Fibroblast of villous mesenchyme (primary cell): Measurements from ENCODE around the gene IGSF9. TPM values are rescaled to one million over a fixed set of nuclear protein-coding genes. Genes with fewer than 3 reads are reported as not detected.

Source experiments
- DNase-seq: peaks from one replicate; pipeline ENCODE4 v3.0.0-alpha.2; 2010; ENCODE audit warnings: low read depth
- H3K4me3 ChIP-seq: 2 replicates; pipeline ENCODE4 v1.5.1; 2011; ENCODE audit warnings: low read depth, mild to moderate bottlenecking, low read length
- CTCF ChIP-seq: IDR thresholded peaks from 2 replicates; pipeline ENCODE4 v1.5.1; 2012; ENCODE audit warnings: low read depth, mild to moderate bottlenecking, low read length; ENCODE audit not compliant: insufficient read depth
- total RNA-seq: library from RNA; depleted of rRNA; stranded (reverse); fragments of >200 nt; gene quantifications from 2 replicates; pipeline ENCODE4 v1.2.3, GENCODE V29; 2012

Gene IGSF9
- total RNA-seq, 1 donor = not detected

DNA sequence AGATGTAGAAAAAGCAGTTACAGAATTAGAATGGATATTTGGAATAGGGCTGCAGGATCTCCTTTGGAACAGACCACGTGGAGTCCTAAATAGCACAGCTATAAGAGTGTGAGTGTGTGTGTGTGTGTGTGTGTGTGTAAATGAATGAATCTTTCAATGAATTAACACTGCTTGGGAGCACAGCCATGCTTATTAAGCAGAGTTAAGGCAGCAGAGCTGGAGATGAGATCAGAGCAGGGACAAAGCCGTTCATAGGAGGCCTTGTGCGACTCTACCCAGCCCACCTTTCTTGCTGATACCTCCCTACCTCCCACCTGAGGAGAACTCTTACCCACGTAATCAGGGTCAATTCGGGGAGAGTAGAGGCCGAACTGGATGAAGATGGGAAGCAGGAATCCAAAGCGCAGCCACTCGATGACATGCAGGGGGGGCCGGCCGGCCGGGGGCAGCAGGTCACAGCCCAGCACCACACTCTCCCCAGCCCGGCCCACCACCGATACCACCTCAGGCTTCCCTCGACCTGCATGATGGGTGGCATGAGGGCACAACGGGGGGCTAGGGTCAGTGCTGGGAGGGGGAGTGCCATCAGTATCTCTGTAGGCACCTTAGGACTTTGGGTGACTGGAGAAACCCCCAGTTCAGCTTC, 2.7 kb downstream of the IGSF9 start:
- H3K4me3 ChIP-seq = no peak overlapping the region
- TF ChIP-seq CTCF = no peak
- no peak for DNase-seq

DNA sequence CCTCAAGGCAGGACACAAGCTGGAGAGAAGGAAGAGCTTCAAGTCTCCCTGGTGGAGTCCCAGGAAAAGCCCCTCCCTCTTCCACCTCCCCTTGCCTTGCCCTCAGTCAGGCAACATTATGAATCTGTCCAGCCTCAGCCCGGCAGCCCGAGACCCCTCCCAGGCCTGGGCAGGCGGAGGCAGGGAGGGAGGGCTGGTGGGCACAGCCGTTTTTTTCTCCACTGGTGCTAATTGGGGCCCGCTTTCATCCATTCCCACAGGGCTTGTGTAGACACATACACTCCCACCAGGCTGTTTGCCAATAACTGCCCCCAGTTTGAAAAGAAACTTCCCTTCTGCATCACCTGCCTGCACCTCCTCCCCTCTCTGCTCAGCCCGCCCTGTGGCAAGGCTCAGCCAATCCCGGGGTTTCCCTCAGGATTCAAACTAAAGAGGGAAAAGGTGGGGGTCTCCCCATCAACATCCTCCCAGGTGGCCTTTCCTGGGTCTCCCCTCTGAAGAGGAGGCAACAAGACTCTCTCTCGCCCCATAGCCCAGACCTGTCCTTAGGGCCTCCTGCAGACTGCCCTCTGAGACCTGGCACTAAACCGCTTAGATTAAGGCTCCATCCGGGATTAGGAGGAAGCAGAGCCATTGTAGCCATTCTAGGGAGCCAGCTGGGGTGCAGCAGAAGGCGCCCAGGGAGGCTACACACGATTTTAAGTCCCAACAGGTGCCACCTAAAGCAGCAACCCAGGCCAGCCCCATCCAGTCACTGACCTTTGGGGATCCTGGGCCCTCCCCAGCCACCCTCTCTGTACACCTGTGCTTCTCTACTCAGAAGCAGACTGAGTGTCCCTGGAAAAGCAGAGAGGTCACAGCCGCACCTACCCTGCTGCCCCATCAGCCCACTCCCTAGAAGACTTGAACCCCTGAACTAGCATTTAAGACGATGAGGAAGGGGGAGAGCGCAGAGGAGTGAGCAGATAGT, 3.5 kb downstream of the IGSF9 start:
- TF ChIP-seq CTCF = no peak
- DNase-seq = no peak
- no peak overlapping the region for H3K4me3 ChIP-seq

- no peak for DNase-seq
- H3K4me3 ChIP-seq = no peak overlapping the region
- no peak for TF ChIP-seq CTCF
Measured at GRCh38 chr1:159941141-159941540, 4.3 kb downstream of the IGSF9 start.

DNA sequence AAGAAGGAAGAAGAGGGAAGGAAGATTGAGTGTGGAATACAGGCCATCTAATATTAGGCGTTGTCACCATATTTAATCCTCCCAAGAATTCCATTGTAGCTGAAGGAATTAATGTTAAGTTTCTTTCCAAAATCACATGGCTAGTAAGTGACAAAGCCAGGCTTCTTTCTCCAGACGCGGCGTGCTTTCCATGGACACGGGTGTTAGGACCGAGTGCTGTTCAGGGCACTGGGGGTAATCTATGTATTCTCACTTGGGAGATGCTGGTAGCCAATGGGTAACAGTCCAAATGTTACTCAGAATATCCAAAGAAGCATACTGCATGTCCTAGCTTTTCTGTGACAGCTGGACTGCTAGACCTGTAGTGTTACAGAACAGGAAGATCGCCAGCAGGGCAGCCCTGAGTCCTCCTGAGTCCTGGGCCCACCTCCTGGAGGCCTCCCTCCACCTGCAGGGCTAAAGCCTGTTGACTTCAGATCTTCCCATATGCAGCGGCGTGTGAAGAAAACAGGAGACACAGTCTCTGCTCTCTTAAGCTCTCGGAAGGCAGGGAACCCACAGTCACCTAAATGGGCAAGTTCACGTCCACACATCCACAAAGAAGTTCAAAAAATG, 5.3 kb downstream of the IGSF9 start:
- no peak for DNase-seq
- no peak for TF ChIP-seq CTCF
- no peak overlapping the region for H3K4me3 ChIP-seq

GRCh38 chr1:159939678-159940002, 5.8 kb downstream of the IGSF9 start:
- no peak for DNase-seq
- no peak overlapping the region for H3K4me3 ChIP-seq
- no peak for TF ChIP-seq CTCF

DNA sequence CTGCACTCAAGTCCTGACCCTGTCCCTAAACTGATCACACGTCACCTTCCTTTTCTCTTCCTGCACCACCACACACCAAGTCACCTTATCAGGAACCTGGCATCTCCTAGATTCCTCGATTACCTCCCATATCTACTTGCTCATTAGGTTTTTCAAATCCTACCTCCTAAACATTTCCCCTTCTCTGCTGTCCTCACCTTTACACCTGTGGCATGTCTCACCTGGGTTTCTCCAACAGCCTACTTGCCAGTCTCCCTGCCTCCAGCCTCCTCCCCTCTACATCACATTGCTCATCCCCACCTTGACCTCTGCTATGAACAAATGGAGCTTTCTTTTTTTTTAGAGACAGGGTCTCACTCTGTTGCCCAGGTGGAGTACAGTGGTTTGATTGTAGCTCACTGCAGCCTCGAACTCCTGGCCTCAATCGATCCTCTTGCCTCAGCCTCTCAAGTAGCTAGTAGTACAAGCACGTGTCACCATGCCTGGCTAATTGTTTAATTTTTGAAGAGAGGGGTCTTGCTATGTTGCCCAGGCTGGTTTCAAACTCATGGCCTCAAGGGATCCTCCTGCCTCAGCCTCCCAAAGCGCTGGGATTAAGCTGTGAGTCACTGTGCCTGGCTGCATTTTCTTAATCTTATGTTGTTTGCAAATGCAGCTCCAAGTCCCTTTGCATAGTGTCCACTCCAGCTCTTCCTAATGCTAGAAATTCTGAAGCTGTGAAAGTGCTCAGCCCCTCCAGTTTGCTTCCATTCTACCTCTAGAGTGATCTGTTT, 6.3 kb downstream of the IGSF9 start:
- DNase-seq = no peak
- no peak overlapping the region for H3K4me3 ChIP-seq
- TF ChIP-seq CTCF = no peak
